GM18502 (cell line): ENCODE results near the gene PSMB7.

Experiments used
- ATAC-seq: cut with Tn5 transposase; IDR thresholded peaks from one replicate; pipeline ENCODE4 v1.9.1; 2021; ENCODE audit warnings: mild to moderate bottlenecking; ENCODE audit not compliant: unreplicated experiment, poor library complexity

The PSMB7 gene

GRCh38 chr9:124308606-124309491 lies 106.4 kb downstream of the PSMB7 start:
- no peak for ATAC-seq

GRCh38 chr9:124307379-124308030 lies 107.7 kb downstream of the PSMB7 start:
- ATAC-seq = no peak

GRCh38 chr9:124306098-124306735 lies 109.0 kb downstream of the PSMB7 start:
- ATAC-seq = no peak

GRCh38 chr9:124304285-124304684 lies 111.0 kb downstream of the PSMB7 start:
- ATAC-seq = no peak

GRCh38 chr9:124303762-124304161 lies 111.5 kb downstream of the PSMB7 start:
- no peak for ATAC-seq
